Stimulated activated CD4-positive, alpha-beta T cell treated with anti-CD3 and anti-CD28 coated beads, TNF-alpha, amount 100 ng/mL, for 1 hour (primary cell): ENCODE measurements around the gene KRT7.

Experiments used
- DNase-seq, 3 donors: peaks; one replicate each; pipeline ENCODE4 v3.0.0-alpha.2; 2020; ENCODE audit warnings: low read depth in 3 of 3, low spot score in 1 of 3

KRT7 gene

DNA sequence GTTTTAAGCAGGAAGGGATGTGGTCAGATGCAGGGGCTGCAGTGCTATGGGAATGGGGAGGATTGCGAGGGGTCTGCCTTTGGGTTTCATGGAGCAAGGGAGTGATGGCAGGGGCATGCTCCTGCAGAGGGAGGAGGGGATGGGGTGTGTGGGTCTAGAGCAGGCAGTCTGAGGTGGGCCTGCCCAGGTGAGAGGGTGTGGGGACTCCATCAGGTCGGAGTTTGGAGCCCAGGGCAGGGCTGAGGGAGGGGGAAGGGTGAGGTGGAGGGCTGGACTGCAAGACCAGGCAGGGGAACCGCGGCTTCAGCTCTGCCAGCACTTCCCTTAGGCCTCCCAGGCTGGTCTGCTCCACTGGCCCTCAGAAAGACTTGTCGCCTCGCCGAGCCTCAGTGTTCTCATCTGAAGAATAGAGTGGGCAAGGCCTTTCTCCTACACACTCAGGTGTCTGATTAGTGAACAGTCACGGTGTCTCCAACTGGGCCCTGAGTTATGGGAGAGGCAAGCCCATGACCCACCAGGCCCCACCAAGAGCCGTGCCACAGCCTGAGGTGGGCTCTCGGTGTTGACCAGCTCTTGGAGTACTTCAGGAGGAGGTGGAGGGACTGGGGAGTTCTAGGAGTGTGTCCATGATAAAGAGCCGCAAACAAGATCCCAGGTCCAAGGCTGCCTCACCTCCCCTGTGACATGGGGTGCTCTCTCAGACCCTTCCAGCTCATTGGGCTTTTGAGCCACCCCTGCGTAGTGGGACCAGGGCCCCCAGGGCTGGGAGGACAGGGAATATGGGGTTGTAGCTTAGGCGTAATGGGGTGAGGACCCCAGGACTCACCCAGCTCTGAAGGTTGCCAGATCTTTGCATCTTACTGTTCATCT is 21.1 kb upstream of the KRT7 start:
- DNase-seq = no peak

DNA sequence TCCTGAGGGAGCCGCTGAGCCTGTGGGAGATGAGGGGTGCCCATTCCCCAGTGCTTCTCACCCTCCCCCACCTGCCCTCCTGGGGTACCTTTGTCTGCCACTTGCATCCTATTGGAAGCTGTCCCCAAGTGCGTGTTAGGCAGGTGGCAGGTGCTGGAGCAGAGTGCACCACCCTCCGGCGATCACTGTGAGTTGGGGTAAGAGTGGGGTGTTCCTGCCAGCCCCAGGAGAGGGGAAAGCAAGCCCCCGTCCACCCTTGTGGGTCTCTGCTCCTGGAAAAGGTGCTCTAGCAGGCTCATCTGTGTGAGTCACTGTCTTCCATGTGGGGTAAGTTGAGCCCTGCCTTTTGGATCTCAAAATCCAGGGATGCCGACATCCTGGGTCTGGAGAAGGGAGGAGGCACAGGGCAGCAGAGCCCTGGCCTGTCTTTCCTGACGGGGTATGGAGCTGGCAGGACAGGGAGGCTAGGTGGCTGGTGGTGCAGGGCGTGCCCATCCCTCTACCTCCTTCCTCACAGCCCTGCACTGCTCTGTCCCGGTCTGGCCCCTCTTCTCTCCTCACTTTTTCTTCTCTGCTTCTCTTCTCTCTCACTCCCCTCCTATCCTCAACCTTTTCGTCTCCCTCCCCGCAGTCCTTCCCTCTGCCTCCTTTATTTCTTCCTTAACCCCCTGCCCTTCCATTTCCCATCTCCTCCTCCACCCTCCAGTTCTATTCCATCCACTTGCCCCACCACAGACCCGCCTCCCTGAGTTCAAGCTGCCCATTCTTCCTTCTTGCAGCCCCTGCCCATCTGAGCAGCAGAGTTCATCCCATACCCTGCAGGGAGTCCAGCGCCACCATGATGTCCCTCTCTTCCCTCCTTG is 20.1 kb upstream of the KRT7 start:
- no peak for DNase-seq

DNA sequence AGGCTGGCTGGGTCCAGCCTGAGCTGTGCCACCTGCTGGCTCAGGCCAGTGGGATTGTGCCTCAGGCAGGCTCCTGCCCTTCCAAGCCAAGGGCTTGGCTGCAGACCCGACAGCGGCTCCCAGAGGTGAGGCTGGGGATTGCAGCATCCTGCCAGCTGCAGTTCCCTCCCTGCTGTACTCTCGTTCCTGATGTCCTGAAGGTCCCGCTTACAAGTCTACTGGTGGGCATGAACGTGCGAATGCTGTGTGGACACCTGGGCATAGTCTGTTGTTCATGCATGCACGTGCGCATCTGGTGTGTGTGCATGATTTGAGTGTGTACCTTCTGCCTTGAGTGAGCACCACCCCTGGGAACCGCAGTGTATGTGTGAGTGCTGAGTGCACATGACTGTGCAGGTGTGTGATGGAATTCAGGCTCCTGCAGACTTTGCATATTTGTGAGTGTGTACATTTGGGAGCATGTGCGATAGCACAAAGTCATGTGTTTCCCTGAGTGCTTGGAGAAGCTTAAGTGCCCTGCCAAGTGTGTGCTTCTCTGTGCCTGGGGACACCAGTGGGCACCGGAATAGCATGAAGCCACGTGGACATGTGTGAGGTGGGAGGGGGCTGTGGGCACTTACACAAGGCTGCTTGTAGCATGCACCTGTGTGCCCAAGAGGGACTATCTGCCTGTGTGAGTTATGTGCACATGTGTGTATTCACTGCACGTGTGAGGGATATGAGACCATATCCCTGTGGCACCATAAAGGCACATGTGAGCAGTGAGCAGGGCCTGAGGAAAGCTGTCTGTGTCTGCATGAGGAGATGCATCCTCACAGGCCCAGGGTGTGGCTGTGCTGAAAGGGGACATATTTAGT is 19.3 kb upstream of the KRT7 start:
- DNase-seq = peak in 1 of 3 donors; percentile 37

DNA sequence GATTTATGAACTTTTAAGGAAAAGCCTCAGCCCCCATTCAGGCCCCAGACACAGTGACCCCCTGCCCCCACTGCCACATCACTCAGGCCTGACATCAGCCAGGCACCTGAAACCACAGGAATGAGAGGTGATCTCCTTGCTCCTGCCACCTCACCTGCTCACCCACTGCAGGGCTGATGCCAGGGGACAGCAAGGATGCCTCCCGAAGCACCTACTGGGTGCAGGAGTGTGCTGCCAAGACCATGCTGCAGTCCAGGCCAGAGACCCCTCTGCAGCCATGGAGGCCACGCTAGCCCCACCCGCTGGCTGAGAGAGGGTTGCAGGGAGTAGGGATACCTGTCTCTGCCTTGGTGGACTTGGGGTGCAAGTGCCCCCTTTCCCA is 18.6 kb upstream of the KRT7 start:
- no peak for DNase-seq

DNA sequence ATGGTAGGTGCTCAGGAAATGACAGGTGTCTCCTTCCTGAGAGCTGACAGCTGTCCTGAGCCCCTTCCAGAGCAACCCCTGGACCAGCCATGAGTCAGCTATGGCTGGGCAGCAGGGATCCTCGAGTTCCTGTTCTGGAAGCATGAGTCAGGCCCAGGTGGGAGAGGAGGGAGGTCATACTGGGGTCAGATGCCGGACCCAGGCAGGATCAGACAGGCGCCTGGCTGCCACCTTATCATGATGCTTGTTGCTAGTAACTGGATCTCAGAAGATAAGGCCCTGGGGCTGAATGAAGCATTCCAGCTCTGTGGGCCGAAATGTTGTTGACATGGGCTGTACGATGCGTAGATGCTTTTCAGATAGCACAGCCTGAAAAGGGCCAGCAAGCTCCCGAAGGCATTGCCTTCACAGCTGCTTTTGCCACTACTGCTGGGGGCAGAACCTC is 17.4 kb upstream of the KRT7 start:
- no peak for DNase-seq

DNA sequence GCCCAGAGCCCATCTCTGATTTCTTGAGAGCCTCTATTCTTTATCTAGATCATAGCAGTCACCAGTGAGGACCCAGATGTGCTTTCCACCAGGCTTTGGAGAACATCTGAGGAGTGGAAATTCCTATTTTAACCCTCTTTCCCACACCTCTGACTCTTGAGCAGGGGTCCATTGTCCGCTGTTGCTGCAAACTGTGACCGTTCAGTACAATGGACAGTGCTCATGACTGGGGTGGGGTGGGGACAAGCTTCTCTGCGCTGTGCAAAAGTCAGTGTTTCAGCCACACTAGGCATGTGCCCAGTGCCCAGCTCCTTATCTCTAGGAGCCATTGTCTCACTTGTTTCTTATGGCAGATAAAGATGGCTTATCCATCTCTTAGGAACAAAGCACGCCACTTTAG is 16.9 kb upstream of the KRT7 start:
- DNase-seq = no peak

DNA sequence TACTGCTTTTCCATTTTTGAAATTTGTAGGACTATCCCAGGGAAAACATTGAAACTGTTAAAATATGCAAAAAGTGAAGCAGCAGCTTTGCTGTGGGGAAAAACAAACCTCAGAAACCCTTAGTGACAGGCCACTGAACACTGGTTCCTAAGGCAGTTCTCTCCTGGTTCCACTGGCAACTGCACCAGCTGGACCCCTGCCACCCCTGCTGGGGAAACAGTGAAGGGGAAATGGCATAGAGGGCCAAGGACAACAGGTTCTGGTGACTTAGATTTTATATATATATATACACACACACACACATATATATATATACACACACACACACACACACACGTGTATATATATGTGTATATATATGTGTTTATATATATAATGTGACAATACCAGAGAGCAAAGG is 16.2 kb upstream of the KRT7 start:
- no peak for DNase-seq

DNA sequence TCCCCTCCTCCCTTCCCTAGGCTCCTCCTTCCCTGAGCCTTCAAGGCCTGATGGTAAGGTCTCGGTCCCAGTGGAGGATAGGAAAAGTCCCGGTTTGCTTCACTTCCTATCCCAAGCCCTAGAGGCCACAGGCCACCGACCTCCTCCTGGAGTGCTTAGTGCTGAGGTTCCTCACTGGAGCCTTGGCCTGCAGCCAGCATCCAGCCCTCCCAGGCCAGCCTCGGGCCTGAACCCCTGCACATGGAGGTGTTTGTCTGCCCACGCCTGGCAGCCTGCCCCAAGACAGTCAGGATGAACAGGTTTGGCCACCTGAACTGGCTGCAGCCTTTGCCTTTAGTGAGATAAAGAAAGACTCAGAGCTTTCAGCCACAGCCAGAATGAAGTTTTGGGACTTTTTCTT is 15.8 kb upstream of the KRT7 start:
- no peak for DNase-seq

DNA sequence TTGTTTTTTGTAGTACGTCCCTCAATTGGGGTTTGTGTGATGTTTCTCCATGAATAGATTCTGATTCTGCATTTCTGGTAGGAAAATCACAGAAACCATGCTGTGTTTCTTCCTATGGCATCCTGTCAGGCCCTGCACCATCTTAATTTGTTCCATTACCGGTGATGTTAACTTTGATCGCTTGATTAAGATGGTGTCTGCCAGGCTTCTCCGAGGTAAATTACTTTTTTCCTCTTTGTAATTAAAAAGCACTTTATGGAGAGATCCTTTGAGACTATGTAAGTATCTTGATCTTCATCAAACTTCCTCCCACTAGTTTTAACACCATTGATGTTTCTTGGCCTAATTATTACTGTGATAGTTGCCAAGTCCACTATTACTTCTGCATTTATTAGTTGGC is 15.0 kb upstream of the KRT7 start:
- no peak for DNase-seq

DNA sequence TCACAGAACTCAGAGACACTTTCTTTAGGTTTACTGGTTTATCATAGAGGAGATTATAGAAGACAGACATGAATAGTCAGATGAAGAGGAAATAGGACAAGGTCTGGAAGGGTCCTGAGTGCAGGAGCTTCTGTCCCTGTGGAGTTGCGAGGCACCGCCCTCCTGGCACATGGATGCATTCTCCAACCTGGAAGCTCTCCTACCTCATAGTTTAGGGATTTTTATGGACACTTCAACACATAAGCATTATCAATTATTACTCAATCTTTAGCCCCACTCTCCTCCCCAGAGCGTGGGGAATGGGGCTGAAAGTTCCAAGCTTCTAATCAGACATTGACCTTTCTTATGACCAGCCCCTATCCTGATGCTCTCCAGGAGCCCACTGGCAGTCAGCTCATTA is 12.6 kb upstream of the KRT7 start:
- no peak for DNase-seq

DNA sequence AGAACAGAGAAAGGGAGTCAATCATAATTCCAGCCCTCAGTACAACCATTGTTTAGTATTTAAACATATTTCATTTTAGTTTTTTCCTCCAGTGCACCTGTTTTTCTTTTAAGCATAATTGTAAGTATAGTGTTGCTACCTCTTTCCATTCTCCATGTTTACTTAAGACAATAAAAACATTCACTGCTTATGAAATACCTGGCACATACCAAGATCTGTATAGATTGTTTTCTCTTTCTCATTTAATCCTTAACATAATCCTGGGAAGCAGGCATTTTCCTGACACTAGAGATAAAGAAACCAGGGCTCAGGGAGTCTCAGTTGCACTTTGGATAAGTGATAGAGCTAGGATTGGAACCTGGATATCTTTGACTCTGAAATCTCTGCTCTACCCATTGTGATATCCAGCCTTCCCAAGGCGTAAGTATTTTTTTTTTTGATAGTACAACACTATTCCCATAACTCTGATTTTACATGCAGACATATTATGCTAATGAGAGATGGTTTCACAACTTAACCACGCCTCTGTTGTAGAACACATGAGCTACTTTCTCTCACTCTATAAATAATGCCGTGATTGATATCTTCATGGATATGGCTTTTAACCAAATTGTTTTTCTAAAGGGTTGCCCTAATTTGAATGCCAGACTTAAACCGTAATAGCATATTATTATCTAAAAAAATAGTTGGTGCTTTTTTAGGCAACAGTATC is 11.8 kb upstream of the KRT7 start:
- no peak for DNase-seq

DNA sequence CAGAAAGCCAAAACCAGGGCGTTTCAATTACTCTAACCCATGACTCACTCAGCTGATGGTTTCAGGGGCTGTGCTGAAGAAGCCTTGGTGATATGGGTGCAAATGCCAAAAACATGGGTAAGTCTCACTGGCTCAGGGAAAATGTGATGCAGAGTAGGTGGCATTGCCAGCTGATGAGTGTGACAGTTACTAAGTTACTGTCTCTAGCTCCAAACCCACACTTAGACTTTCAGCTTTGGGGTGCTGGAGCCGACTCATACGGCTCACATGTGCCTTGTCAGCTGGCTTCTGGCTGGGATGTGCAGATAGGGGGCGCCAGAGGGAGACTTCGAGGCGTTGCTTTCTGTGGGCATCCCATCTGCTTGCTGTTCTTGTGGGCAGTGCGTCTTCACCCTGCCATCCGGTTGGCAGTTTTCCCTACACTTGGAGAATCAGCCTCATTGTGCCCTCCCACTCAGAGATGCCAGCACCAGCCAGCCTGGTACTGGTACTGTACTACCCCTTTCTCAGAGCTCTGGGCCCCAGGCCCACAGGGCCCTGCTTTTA is 11.1 kb upstream of the KRT7 start:
- peak in 1 of 3 donors; percentile 52 for DNase-seq

DNA sequence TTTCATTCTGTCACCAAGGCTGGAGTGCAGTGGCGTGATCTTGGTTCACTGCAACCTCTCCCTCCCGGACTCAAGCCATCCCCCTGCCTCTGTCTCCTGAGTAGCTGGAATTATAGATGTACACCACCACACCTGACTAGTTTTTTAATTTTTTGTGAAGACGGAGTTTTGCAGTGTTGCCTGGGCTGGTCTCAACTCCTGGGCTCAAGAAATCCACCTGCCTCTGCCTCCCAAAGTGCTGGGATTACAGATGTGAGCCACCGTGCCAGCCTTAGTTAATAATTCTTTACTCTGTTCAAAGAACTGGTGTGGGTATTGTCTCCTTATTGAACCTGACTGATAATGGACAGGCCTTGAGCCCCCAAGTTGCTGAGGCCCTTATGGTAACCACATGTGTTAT is 10.4 kb upstream of the KRT7 start:
- no peak for DNase-seq

DNA sequence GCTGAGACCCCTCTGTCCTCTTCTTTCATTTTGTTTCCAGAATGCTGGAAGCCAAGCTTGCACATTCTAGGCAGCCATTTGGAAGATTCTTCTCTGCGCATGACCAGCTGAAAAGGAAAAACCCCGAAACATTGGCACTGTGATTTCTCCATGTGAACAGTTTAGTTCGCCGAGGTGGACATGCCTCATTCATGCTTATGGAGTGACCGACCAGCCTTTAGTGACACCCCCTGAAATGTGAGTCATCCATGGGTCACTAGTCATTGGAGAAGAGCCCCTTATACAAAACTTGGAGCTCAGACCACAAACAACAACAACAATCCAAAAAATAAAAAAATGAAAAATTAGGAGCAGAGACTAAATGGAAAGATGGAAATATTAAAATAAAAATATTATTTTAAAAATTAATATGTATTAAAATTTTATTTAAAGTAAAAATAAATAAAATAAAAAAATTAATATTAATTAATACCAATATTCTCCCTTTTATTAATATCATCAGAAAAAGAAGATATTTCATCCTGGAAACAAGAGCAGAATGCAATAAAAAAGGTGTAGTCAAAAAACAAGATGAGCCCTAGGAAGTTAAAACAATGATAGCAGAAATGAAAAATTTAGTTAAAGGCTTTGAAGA is 9.5 kb upstream of the KRT7 start:
- no peak for DNase-seq

DNA sequence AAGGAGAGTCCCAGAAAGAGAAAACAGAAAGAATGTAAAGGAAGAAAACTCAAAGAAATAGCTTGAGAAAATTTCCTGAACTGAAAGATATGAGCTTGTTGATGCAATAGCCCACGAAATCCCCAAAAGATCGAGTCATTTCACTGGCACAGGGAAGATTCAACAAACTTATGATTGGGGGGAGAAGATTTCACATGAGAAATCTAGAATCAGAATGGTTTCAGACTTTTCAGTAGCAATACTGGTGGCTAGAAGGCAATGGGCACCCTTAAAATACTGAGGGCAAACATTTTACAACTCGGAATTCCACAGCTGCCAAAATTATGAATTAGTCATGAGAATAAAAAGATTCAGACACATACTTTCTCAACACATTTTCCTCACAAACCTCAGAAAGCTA is 8.9 kb upstream of the KRT7 start:
- DNase-seq = no peak

DNA sequence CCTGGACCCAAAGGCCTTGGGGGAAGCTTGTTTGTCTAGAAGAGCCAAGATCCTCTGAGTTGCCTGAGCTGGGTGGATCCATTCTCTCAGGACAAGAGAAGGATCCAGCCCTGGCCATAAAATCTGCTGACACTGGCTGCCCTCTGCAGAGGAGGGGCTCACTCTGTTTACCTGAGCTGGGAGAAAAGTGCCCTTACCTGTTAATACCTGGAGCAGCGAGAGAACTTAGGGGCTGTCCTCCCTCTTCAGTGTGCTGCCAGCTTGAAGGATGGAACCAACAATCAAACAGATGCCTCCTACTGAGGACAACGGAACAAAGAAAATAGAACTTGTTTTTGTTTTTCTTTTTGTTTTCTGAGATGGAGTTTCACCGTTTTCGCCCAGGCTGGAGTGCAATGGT is 7.3 kb upstream of the KRT7 start:
- DNase-seq = no peak

DNA sequence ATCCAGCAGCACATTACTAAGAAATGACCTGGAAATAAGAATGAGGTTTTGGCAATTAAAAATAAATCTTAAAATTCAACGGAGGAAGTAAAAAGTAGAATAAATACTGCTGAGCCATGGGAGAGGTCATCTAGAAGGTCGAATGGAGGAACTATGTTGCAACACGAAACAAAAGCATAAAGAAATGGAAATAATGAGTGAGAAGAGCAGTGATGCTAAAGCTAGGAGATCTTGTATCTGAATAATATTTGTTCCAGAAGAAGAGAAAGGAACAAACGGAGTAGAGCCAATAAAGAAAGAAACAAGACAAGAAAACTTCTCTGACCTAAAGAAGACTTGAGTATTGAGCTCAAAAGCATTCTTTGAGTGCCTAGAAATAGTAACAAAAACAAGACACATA is 6.6 kb upstream of the KRT7 start:
- no peak for DNase-seq

DNA sequence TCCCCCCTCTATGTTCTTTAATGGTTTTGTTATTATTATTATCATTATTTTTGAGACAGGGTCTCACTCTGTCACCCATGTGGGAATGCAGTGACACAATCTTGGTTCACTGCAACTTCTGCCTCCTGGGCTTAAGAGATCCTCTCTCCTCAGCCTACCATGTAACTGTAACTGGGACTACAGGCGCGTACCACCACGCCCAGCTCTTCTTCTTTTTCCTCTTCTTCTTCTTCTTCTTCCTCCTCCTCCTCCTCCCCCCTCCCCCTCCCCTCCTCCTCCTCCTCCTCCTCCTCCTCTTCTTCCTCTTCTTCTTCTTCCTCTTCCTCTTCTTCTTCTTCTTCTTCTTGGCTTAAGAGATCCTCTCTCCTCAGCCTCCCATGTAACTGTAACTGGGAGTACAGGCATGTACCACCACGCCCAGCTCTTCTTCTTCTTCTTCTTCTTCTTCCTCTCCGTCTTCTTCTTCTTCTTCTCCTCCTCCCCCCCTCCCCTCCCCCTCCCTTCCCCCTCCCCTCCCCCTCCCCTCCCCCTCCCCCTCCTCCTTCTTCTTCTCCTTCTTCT is 5.4 kb upstream of the KRT7 start:
- no peak for DNase-seq

DNA sequence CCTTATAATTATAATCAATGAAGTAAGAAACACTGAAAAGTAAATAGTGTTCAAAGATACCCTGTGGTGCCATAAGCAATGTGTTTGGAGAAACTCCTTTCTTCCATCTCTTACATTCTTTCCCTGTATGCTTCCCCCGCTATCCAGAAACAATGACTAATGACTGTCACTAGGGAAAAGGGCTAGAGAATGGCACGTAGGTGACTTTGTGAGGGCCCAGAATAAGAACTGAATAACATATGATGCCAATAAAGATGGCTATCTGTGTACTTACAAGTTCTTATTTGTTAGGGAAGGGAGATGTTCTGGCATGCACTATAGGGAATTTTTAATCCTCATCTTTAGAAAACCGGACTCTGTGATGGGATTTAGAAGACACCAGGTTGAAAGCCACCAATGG is 4.7 kb upstream of the KRT7 start:
- DNase-seq = no peak

DNA sequence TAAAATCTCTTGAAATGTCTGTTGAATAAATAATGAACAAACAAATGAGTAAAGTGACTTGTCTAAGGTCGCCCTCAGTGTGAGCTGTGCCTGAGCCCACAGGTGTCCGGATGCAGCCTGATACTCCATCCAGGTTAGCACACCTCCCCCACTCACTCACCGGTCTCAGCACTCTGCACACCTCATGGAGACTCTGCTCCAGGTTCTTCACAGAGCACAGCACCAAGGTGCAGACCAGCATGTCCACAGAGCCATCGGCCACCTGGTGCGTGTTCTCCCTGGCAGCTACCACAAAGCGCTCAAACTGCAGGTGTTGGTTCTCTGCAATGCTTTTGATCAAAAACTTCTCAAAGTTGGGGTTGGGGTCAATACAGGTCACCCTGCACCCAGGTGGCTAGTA is 4.1 kb upstream of the KRT7 start:
- no peak for DNase-seq
